Stimulated activated CD8-positive, alpha-beta memory T cell treated with anti-CD3 and anti-CD28 coated beads, Interleukin-7, amount 100 ng/mL, for 1 hour (primary cell): ENCODE data around the gene PCOLCE2.
"Not testable (repeated sequence)": the region's sequence is repeated elsewhere in the genome, so short reads cannot be mapped to it uniquely, and the experiment has no call there.

Source experiments
- DNase-seq, 2 donors: peaks; one replicate each; pipeline ENCODE4 v3.0.0-alpha.2; 2020; ENCODE audit warnings: low read depth in 2 of 2

Gene PCOLCE2

DNA sequence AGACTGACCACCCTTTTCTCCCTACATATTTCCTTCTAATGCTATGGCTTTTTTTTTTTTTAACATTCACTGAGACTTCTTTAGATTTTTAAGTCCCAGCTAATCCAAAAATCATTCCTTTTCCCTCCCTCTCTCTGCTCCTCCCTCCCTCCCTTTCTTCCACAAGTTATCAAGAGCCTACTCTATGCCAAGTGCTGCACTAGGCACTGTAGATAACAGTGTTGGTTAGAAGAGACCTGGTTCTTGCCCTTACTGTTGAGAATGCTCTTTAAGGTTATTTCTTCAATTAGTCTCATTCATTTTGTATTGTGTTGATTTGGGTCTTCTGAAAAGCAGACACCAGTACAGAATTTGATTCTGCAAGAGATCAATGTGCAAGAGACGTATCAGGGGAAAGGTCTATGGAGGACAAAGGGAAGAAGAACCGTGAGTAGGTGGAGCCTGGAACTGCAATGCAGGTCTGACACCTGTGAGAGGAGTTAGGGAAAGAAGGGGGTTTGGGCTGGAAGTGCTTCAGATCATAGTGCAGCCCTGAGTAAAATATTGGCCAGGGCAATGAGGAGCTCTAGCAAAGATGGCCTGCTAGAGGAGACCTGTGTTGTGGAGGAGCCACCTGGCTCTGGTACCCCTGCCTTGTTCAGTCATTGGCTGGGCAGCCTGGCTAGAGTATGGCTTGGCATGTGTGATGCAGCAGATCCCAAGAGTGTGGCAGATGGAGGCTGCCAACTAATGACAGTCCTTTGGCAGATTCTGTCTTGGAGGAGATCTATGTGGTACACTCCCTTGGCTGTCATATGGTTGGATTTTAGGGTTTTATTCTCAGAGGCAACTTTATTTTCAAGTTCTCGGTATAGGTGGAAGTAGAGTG, 9.7 kb upstream of the PCOLCE2 start:
- DNase-seq: no peak

GRCh38 chr3:142897807-142898206, 8.9 kb upstream of the PCOLCE2 start:
- DNase-seq: no peak

GRCh38 chr3:142896996-142897395, 8.1 kb upstream of the PCOLCE2 start:
- no peak for DNase-seq

DNA sequence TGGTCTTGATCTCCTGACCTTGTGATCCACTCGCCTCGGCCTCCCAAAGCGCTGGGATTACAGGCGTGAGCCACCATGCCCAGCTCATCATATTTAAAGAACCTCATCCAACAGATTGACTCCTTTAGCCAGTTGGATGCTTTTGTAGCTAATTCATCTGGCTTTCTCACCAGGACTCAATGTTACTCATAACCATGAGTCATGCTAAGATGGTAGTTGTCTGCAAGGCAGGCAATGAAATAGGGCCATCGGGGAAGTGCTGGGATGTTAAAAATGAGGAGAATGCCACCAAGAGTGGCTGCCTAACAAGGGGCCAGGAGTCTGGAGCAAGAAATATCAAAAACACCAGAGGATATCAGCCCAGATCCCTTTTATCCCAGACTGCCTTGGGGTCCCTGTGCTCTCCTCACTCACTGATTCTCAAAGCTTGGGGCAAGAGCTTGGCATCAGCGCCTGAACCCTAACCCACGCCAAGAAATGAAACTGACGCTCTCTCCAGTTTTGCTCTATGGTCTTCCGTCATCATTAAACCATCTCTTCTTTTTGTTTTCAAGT, 7.4 kb upstream of the PCOLCE2 start:
- DNase-seq: no peak

GRCh38 chr3:142894493-142894892, 5.6 kb upstream of the PCOLCE2 start:
- no peak for DNase-seq

GRCh38 chr3:142892714-142893113, 3.8 kb upstream of the PCOLCE2 start:
- no peak for DNase-seq

- no peak for DNase-seq
Observed at GRCh38 chr3:142890592-142890991, 1.7 kb upstream of the PCOLCE2 start.

DNA sequence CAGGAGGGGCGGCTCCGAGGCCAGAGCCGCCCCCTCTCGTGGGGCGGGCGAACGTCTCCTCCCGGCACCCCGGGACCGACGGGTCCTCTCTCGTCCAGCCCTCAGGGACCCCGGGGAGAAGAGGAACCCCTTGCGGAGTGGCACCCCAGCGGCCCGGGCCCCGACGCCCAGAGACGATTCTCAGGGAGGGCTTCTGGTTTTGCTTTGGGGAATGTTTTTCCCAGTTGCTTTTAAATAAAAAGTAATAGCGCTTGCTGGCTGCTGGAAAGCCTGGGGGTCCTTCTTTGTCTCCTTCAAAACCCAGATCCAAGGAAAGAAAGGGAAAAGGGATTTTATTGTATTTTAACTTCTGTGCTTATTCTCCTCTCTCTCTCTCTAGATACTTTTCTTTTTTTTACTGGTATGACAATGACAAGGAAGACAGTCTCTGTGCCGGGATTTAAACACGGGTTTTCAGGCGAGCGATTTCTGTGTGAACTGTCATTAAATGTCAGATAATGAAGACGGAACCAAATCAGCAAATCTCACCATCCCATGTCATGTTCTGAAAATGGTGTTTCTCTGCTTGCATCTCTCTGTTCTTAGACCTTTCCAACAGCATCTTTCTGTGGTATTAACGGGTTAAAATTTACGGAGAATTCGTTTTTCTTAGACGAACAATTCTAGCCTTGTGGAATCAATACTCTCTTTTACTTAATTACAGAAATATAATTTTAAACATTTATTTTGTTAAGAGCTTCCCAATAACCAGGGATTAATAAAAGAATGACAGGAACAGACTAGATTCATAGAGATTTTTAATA, 530 bp upstream of the PCOLCE2 start:
- no peak for DNase-seq

DNA sequence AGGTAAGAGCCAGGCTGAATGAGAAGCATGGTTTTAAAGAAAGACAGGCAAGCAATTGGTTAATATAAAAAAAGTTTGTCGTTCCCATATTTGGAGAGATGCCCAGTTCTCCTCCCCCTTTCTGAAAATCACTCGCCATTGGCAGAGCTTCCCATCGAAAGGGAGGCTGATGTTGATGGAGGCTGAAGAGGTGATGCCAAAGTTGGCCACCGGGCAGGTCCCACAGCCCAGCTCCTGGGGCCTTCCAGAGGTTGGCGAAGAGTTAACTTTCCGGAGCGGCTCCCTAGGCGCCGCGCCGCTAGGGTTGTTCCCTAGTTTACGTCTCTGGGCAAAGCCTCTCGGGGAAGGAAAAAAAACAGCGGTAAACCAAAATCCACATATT, 793 bp downstream of the PCOLCE2 start:
- DNase-seq: no peak

DNA sequence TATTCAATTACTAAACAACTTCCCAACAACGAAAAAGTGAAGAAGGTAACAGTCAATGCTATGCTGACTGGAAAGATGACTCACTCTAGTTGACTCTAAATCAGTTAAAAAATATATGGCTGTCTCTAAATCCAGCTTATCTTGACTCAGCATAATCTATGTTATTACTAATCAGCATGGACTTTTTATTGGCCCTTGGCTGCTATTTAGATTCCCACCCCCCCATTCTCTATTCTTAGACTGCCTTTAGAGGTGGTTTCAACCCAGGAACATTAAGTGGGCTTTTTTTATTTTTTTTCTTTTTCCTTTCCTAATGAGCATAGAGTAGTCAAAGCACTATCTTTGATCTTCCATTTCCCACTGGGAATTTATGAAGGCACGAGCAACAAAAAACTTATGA, 1.9 kb downstream of the PCOLCE2 start:
- DNase-seq: no peak

DNA sequence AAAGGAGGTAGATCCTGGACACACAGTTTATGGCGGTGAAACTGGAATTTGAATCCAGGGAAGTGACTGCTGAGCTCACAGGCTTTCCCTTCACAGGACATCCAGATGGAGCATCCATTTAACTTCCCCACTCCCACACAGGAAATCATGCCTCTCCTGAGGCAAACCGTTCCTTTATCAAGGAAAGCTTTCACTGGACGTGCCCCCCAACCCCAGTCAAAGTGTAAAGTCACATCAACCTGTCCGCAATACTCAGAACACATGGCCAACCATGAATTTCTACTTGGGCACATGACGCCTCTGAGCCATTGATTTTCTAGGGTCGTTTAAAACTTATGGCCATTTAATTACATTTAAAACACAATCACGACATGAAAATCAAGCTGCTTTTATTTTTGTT, 2.9 kb downstream of the PCOLCE2 start:
- no peak for DNase-seq

DNA sequence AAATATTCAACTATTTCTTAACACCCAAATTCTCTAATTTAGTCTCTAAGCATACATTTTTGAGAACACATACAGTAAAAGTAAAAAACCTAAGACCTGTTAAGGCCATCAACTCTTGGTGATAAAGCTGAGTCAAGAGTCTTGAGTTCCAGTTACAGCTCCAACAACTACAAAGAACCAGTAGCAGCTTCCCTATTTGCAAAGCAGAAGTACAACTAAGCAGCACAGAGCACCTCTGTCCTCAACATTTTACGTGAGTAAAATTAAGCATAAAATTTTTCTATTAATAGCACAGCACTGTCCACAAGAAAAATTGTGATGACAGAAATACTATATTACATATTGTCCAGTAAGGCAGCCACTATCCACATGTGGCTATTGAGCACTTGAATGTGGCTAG, 4.4 kb downstream of the PCOLCE2 start:
- no peak for DNase-seq

GRCh38 chr3:142883534-142883933, 5.3 kb downstream of the PCOLCE2 start:
- not testable (repeated sequence) for DNase-seq

GRCh38 chr3:142881445-142882224, 7.2 kb downstream of the PCOLCE2 start:
- no peak for DNase-seq

GRCh38 chr3:142878649-142879300, 10.1 kb downstream of the PCOLCE2 start:
- DNase-seq: no peak

- no peak for DNase-seq
Observed at GRCh38 chr3:142876417-142876816, 12.5 kb downstream of the PCOLCE2 start.

DNA sequence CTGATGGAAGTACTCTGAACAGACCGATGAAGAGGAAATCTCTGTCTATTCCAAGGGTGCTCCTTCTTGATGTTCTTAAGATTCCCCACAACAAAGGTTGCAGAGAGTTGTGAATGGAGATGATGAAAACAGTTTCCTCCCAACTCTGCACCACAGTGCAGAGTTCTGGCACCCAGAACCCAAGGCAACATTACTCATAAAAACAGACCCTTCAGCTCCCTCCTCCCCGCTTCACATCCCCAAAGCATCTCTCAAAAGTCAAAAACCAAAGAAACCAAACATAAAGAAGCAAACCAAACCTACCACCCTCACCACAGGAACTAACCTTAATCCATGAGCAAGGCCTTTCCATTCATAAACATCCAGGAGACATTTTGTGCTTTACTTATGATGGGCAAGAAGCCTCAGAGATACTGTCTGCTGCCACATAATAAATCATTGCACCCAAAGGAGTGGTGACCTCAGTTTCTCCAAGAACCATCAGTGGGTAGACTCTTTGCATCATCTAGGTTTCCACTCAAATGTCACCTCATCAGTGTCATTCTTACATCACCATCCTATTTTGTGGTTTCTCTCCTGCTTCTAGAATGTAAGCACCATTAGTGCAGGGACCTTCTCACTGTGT, 13.2 kb downstream of the PCOLCE2 start:
- no peak for DNase-seq

- DNase-seq: no peak
Observed at GRCh38 chr3:142875099-142875498, 13.8 kb downstream of the PCOLCE2 start.

- not testable (repeated sequence) for DNase-seq
Observed at GRCh38 chr3:142868382-142868781, 20.5 kb downstream of the PCOLCE2 start.

GRCh38 chr3:142866841-142867631, 21.8 kb downstream of the PCOLCE2 start:
- no peak for DNase-seq
